GM12874 (cell line): Measurements from ENCODE around the gene DHRS11.
A peak's percentile ranks its signal among the peaks of the same experiment; 100 is the strongest.

Source experiments
- TF ChIP-seq, protein P1 (sequence below): IDR thresholded peaks from 2 replicates; pipeline ENCODE4 v1.5.1; 2011; ENCODE audit warnings: low read depth, mild to moderate bottlenecking, control low read depth, low read length, moderate library complexity; ENCODE audit not compliant: insufficient read depth

DHRS11 gene

DNA sequence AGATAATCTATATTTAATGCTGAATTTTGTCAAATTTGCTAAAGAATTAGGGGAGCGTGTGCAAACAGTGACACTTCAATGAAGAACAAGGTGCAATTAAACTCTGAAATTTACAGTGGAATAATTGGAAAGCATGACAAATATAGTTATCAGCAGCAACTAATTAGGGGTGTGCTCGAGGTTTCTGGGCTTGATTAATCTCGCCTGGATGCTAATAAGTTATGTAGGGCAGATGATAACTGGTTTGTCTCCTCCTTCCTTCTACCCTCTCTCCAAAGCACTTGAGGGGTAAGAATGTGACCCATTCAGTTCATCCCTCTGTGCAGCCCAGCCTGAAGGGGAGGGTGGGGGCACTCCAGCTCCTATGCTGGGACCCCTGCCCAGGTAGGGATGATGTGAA is 31.6 kb downstream of the DHRS11 start:
- TF ChIP-seq, protein P1, sequence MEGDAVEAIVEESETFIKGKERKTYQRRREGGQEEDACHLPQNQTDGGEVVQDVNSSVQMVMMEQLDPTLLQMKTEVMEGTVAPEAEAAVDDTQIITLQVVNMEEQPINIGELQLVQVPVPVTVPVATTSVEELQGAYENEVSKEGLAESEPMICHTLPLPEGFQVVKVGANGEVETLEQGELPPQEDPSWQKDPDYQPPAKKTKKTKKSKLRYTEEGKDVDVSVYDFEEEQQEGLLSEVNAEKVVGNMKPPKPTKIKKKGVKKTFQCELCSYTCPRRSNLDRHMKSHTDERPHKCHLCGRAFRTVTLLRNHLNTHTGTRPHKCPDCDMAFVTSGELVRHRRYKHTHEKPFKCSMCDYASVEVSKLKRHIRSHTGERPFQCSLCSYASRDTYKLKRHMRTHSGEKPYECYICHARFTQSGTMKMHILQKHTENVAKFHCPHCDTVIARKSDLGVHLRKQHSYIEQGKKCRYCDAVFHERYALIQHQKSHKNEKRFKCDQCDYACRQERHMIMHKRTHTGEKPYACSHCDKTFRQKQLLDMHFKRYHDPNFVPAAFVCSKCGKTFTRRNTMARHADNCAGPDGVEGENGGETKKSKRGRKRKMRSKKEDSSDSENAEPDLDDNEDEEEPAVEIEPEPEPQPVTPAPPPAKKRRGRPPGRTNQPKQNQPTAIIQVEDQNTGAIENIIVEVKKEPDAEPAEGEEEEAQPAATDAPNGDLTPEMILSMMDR = no peak

DNA sequence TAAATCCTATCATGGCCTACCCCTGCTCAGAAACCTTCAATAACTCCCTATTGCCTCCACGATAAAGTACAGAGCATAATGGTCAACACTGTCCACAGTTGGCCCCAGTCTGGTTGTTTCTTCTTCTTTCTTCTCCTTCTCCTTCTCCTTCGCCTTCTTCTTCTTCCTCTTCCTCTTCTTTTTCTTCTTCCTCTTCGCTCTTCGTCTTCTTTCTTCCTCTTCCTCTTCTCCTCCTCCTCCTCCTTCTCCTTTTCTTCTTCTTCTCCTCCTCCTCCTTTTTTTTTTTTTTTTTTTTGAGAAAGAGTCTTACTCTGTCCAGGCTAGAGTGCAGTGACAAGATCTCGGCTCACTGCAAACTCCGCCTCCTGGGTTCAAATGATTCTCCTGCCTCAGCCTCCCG is 33.5 kb downstream of the DHRS11 start:
- TF ChIP-seq, protein P1 = no peak

DNA sequence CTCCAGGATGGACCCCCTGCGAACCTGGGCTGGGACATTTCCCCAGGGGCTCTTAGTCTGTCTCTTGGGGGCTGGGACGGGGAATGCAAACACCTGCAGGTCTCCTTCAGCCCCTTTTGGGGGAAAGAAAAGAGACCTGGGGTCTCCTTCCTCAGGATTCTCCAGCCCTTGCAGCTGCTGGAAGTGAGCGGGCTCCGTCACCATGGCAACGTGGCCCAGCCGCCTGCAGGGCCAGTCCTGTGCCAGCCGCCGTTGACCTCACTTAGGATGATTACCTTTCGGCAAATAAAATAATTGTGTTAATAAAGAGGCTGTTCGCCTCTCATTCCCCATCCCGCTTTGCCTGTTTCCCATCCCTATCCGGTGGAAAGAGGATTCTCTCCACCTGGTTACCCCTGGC is 35.4 kb downstream of the DHRS11 start:
- TF ChIP-seq, protein P1 = no peak

DNA sequence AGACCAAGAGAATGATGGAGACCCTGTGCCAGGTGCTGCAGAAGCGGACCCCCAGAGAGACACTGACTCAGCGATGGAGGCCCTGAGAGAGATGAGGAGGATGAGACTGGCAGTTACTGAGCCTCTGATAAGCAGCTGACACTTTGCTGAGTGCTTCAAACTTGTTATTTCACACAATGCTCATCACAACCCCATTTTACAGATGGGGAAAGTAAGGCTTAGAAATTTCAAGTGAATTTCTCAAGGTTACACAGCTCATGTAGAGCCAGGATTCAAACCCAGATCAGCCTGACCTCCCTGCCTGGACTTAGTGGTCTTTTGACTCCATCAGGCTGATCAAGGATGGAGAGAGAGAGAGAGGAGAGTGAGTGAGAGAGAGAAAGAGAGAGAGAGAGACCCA is 36.9 kb downstream of the DHRS11 start:
- TF ChIP-seq, protein P1 = no peak

DNA sequence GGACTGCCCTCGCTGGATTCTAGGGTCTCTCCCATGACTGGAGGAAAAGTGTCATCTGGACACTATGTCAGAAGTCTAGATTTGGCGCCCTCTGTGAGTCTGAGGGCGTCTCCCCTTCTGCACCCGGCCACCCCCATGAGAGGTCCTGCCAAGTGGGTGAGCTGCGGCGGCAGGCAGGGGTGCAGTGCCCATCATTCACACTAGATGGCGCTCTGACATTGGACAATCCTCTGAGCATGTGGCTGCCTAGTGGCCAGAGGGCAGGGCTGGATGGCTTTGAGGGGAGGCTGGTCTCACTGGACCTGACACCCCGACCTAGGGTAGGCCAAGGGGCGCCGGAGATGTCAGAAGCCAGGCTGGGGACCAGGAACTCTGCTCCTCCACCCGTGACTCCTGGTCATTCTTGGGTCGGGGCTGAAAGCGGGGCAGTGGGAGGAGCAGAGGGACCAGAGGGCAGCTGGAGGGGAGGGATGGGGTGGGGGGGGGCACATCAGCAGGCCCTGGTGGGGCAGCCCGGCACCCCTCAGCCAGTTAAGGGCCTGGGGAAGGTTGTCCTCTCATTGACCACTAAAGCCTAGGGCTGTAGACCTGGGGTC is 37.7 kb downstream of the DHRS11 start:
- TF ChIP-seq, protein P1 = peak; percentile 99

DNA sequence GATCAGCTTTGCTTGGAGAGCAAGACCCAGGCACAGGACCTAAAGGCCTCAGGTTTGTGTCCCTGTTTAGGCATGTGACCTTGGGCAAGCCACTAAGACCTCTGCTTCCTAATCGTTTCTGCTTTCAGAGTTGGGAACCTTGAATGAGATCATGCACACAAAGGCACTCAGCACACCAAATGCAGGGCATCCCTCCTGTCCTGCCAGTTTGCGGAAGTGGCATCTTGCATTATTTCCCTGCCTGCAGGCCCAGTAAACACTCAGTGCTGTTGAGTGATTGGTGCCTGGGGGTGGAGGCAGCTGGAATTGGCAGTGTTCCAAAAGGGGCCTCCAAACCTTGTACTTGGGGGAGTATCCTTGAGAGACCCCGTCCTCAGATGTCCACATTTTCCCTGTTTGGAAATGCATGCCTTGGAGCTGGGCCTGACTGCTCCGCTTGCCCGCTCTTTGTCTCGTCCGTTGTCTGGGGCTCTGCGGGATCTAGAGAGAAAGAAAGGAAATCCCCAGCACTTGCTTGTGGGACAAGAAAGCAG is 38.4 kb downstream of the DHRS11 start:
- TF ChIP-seq, protein P1 = no peak

DNA sequence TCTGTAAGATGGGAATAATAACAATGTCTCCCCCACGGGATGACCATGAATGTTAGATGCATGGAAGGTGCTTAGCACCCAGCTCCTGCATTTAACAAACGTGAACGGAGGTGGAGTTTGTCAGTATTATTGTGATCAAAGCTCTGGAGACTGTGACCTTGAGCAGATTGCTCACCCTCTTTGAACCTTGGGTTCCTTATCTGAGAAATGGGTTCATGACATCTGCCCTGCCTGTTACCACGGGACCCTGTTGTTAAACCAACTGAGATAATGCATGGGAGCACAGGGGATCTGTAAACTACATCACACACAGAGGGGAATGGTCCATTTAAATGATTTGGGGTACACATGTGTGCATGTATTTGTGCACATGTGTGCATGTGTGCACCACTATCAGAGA is 39.3 kb downstream of the DHRS11 start:
- TF ChIP-seq, protein P1 = no peak
